Activated CD4-positive, alpha-beta T cell treated with anti-CD3 and anti-CD28 coated beads, Interleukin-2, amount 10 ng/mL, durations not matched to agents 7 days and 5 days (primary cell): ENCODE data around the gene TMEM163. TPM values are rescaled to one million over a fixed set of nuclear protein-coding genes. Genes with fewer than 3 reads are reported as not detected.
A peak's percentile ranks its signal among the peaks of the same experiment; 100 is the strongest.
"Not testable (repeated sequence)": the region's sequence is repeated elsewhere in the genome, so short reads cannot be mapped to it uniquely, and the experiment has no call there.

Experiments used
- CTCF ChIA-PET: fragments of 350-600 bp; sonication (Branson Sonifier 250); formaldehyde crosslinking; loops from one replicate; lab custom pipeline; 2021; ENCODE audit warnings: antibody characterized with exemption; lab: Charles Lee
- POLR2A ChIA-PET: fragments of 350-600 bp; sonication (Branson Sonifier 250); formaldehyde crosslinking; loops from one replicate; lab custom pipeline; 2021; ENCODE audit warnings: antibody characterized with exemption; lab: Charles Lee
- DNase-seq: peaks from one replicate; pipeline ENCODE4 v3.0.0-alpha.2; 2020
- H3K27ac Mint-ChIP-seq: one replicate; pipeline ENCODE4 v1.8.0; 2021; ENCODE audit warnings: mild to moderate bottlenecking, moderate library complexity, mixed read lengths
- H3K27me3 Mint-ChIP-seq: one replicate; pipeline ENCODE4 v1.8.0; 2021; ENCODE audit warnings: mixed read lengths
- H3K36me3 Mint-ChIP-seq: one replicate; pipeline ENCODE4 v1.8.0; 2021; ENCODE audit warnings: low read depth, mixed read lengths
- H3K4me1 Mint-ChIP-seq: one replicate; pipeline ENCODE4 v1.8.0; 2021; ENCODE audit warnings: mixed read lengths
- H3K4me3 Mint-ChIP-seq: one replicate; pipeline ENCODE4 v1.8.0; 2021; ENCODE audit warnings: mild to moderate bottlenecking, moderate library complexity, mixed read lengths
- H3K9me3 Mint-ChIP-seq: one replicate; pipeline ENCODE4 v1.8.0; 2021; ENCODE audit warnings: mixed read lengths
- total RNA-seq, 2 experiments: library from RNA; stranded (reverse); gene quantifications; one replicate each; pipeline ENCODE4 v1.2.3, GENCODE V29; 2021

Gene TMEM163
- total RNA-seq, 2 experiments from 2014 or later = not detected

- Mint-ChIP-seq H3K4me1 (no peaks in the 10 kb centered on the region), H3K27ac (no peak overlapping the region), H3K36me3 (no peaks in the 10 kb centered on the region), H3K9me3 (no peaks in the 10 kb centered on the region), H3K4me3 (no peak overlapping the region), H3K27me3 (peaks cover 17% of the 10 kb centered on the region)
- ChIA-PET POLR2A (no interaction called here), CTCF (interaction anchor here (1.1 kb wide), 1 partner anchor 39 kb away, joined by 3 read pairs; no protein-coding TSS in a partner anchor)
- no peak for DNase-seq
Observed at GRCh38 chr2:134489732-134490384, 228.9 kb downstream of the TMEM163 start.

GRCh38 chr2:134482766-134483340 is 235.9 kb downstream of the TMEM163 start:
- H3K4me1 Mint-ChIP-seq = no peaks in the 10 kb centered on the region
- no peak overlapping the region for H3K27ac Mint-ChIP-seq
- ChIA-PET POLR2A (no interaction called here), CTCF (no interaction called here)
- no peak for DNase-seq
- H3K9me3 Mint-ChIP-seq = no peaks in the 10 kb centered on the region
- no peak overlapping the region for H3K4me3 Mint-ChIP-seq
- no peaks in the 10 kb centered on the region for H3K36me3 Mint-ChIP-seq
- H3K27me3 Mint-ChIP-seq = peaks cover 4% of the 10 kb centered on the region

- CTCF ChIA-PET = no interaction called here
- Mint-ChIP-seq H3K27ac (no peak overlapping the region), H3K27me3 (peaks cover 4% of the 10 kb centered on the region)
Observed at GRCh38 chr2:134482131-134482723, 236.6 kb downstream of the TMEM163 start.

DNA sequence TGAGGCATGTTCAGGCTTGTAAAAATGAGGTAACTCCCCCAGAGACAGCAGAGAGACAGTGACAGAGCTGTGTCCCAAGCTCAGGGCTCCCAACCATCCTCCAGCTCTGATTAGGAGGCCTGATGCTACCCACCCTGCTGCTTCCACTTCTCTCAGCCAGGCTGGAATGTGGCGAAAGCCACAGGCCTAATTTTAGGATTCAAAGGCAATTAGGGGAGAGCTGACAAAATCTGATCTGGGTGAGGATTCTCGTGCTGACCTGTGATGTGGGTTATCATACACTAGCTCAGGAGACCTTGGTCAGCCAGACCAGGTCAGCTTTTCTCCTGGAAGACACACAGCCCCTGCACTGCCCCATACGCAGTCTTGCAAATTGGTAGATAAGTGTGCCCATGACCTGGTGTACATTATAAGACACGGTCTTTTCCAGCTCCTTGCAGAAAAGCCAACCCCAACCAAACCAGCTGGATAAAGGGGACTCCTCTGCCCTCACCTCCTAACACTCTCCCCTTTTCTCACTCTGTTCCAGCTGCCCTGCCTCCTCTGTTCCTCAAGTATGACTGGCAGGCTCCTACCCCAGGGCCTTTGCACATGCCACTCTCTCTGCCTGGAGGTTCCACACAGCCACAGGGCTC is 239.0 kb downstream of the TMEM163 start:
- H3K27ac Mint-ChIP-seq = no peak overlapping the region
- no peaks in the 10 kb centered on the region for H3K36me3 Mint-ChIP-seq
- POLR2A ChIA-PET = no interaction called here
- H3K4me3 Mint-ChIP-seq = no peak overlapping the region
- no peaks in the 10 kb centered on the region for H3K9me3 Mint-ChIP-seq
- DNase-seq = no peak
- no peaks in the 10 kb centered on the region for H3K27me3 Mint-ChIP-seq
- no peaks in the 10 kb centered on the region for H3K4me1 Mint-ChIP-seq
- CTCF ChIA-PET = interaction anchor here (1.5 kb wide), 1 partner anchor 28 kb away, joined by 4 read pairs; no protein-coding TSS in a partner anchor

More at GRCh38 chr2:134482131-134482723, 236.6 kb downstream of the TMEM163 start:
- Mint-ChIP-seq H3K4me3 (no peak overlapping the region), H3K36me3 (no peaks in the 10 kb centered on the region), H3K4me1 (no peaks in the 10 kb centered on the region), H3K9me3 (no peaks in the 10 kb centered on the region)
- POLR2A ChIA-PET = no interaction called here
- DNase-seq = no peak

GRCh38 chr2:134476982-134477381 is 241.8 kb downstream of the TMEM163 start:
- CTCF ChIA-PET, POLR2A ChIA-PET, H3K27ac Mint-ChIP-seq: not testable (repeated sequence)

GRCh38 chr2:134470561-134471168 is 248.1 kb downstream of the TMEM163 start:
- peaks cover 10% of the 10 kb centered on the region for H3K9me3 Mint-ChIP-seq
- no peaks in the 10 kb centered on the region for H3K36me3 Mint-ChIP-seq
- no peak overlapping the region for H3K4me3 Mint-ChIP-seq
- POLR2A ChIA-PET = no interaction called here
- DNase-seq = no peak
- CTCF ChIA-PET = interaction anchor here (1.1 kb wide), 1 partner anchor 10 kb away, joined by 3 read pairs; no protein-coding TSS in a partner anchor
- no peak overlapping the region for H3K27ac Mint-ChIP-seq
- H3K4me1 Mint-ChIP-seq = no peaks in the 10 kb centered on the region
- H3K27me3 Mint-ChIP-seq = peaks cover 8% of the 10 kb centered on the region

More at GRCh38 chr2:134476982-134477381, 241.8 kb downstream of the TMEM163 start:
- H3K4me3 Mint-ChIP-seq, H3K27me3 Mint-ChIP-seq, H3K4me1 Mint-ChIP-seq, H3K36me3 Mint-ChIP-seq, DNase-seq: not testable (repeated sequence)
- peaks cover 10% of the 10 kb centered on the region for H3K9me3 Mint-ChIP-seq

DNA sequence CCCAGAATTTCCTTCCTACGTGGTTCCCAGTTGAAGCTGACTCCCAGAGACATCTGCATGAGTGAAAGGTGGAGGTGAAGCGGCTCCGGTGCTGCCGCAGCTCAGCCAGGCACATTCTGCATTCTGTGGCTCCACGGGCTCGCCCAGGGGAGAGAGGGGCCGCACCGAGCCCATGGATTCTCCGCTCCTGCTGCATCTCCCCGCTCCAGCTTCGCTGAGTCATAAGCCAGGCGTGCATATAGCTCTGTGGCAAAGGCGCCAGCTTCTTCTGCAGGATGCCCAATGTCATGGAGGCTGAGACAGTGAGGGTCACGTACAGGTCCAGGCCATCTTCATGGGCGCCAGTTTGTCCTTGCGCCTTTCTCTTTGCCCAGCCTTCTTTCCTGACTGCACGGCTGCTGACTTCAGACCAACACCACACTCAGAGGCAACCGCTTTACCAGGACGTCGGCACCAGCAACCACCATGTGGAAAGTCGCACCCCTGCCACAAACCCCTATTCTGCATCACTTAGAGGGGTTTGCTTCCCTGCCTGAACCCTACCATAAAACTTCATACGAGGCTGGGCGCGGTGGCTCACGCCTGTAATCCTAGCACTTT is 249.2 kb downstream of the TMEM163 start:
- Mint-ChIP-seq H3K27me3 (peaks cover 8% of the 10 kb centered on the region), H3K36me3 (no peaks in the 10 kb centered on the region), H3K27ac (no peak overlapping the region), H3K9me3 (peaks cover 10% of the 10 kb centered on the region), H3K4me3 (no peak overlapping the region), H3K4me1 (no peaks in the 10 kb centered on the region)
- ChIA-PET CTCF (interaction anchor here (0.6 to 0.7 kb wide), 2 partner anchors 10 to 86 kb away, joined by 3 read pairs; no protein-coding TSS in a partner anchor), POLR2A (no interaction called here)
- DNase-seq = no peak

DNA sequence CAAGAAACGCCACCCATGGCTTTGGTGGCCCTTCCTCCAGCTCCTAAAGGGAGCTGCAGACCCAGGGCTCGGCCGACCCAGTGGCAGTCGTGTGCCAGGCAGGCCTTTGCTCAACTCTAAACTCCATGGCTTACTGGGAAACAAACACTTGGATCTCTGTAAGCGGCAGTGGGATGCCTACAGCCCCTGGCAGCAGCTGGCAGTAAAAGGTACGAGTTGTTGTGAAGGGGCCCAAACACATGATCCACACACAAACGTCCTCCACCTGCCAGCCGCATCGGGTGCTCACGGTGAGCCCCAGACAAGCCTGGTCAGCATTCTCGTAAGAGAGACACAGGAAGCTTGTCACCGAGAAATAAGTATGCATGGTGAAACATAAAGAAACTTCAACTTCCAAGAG is 250.0 kb downstream of the TMEM163 start:
- Mint-ChIP-seq H3K36me3 (no peaks in the 10 kb centered on the region), H3K27ac (no peak overlapping the region), H3K9me3 (peaks cover 5% of the 10 kb centered on the region), H3K27me3 (peaks cover 4% of the 10 kb centered on the region), H3K4me3 (no peak overlapping the region), H3K4me1 (no peaks in the 10 kb centered on the region)
- no peak for DNase-seq
- POLR2A ChIA-PET = no interaction called here
- CTCF ChIA-PET = interaction anchor here (0.6 to 0.7 kb wide), 2 partner anchors 9 to 86 kb away, joined by 3 read pairs; no protein-coding TSS in a partner anchor

DNA sequence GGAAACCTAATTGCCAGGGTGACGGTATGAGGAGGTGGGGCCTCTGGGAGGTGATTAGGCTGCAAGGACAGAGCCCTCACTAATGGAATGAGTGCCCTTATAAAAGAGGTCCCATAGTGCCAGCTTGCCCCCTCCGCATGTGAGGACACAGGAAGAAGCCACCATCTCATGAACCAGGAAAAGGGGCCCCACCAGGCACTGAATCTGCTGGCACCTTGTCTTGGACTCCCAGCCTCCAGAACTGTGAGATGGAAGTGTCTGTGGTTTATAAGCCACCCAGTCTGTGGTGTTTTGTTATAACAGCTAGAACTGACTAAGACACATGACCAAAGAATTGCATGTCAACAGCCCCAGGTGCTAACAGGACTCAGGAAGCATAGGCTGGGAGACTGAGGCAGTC is 250.6 kb downstream of the TMEM163 start:
- H3K9me3 Mint-ChIP-seq = no peaks in the 10 kb centered on the region
- H3K27ac Mint-ChIP-seq = no peak overlapping the region
- CTCF ChIA-PET = no interaction called here

DNA sequence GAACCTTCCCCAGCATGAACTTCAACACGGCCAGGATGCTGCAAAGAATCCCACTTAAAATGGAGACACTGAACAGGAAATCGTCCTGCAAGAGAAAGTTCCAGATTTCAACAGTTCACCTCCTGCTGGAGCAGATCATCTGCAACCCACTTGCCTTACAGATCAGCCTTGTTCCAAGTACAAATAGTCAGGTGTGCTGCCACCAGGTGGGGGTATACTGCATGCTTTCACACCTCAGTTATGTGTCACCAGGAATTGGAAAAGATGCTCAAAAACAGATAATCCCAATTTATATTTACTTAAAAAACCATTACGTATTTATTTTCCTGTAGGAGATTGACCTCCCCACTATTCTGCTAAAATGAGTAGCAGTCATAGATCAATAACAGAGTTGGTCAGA is 252.7 kb downstream of the TMEM163 start:
- CTCF ChIA-PET = no interaction called here
- peak; percentile 43 for DNase-seq
- no peaks in the 10 kb centered on the region for H3K36me3 Mint-ChIP-seq
- no peak overlapping the region for H3K4me3 Mint-ChIP-seq
- no peak overlapping the region for H3K27ac Mint-ChIP-seq
- POLR2A ChIA-PET = no interaction called here
- H3K4me1 Mint-ChIP-seq = no peaks in the 10 kb centered on the region
- H3K27me3 Mint-ChIP-seq = no peaks in the 10 kb centered on the region
- H3K9me3 Mint-ChIP-seq = no peaks in the 10 kb centered on the region

More for the DNA sequence above, 250.6 kb downstream of the TMEM163 start:
- Mint-ChIP-seq H3K36me3 (no peaks in the 10 kb centered on the region), H3K4me1 (no peaks in the 10 kb centered on the region), H3K27me3 (no peaks in the 10 kb centered on the region), H3K4me3 (no peak overlapping the region)
- POLR2A ChIA-PET = no interaction called here
- DNase-seq = no peak

DNA sequence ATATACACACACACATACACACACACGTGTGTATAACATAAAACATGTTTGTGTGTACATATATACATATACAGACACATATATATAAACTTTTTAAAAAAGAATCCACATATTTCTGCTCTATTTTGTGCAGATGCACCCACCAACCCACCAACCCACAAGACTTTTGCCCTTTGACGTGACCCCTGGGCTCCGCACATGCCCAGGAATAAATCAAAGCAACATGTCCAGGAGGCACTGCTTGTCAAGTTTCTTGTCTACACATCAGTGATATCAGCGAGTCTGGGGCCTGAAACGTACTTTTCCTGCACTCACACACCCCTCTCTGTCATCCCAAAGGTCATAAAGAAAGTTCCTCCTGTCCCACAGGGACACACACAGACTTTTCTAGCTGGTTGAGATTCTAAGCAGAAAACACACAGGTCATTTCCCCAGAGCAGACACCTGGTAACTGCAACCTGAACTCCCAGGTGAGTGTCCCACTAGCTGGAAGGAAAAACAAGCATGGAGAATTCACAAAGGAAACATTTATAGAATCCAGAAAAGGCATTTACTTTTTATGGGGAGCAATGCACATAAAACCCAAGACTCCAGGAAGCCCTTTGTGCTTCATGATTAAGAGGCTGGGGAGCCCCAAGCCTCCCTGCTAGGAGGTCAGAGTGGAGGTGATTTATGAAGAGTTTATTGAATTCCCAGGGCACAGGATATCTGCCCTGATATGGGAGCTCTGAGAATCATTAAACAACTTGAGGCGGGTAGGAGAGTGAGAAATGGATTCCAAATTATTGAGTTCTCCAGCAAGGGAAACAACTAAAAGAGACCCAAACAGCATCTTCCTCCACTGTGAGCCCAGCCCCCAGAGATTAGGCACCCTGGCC is 253.3 kb downstream of the TMEM163 start:
- H3K4me1 Mint-ChIP-seq = no peaks in the 10 kb centered on the region
- no peak overlapping the region for H3K4me3 Mint-ChIP-seq
- CTCF ChIA-PET = no interaction called here
- H3K36me3 Mint-ChIP-seq = no peaks in the 10 kb centered on the region
- H3K27ac Mint-ChIP-seq = no peak overlapping the region
- POLR2A ChIA-PET = no interaction called here
- no peaks in the 10 kb centered on the region for H3K9me3 Mint-ChIP-seq
- no peak for DNase-seq
- H3K27me3 Mint-ChIP-seq = no peaks in the 10 kb centered on the region

DNA sequence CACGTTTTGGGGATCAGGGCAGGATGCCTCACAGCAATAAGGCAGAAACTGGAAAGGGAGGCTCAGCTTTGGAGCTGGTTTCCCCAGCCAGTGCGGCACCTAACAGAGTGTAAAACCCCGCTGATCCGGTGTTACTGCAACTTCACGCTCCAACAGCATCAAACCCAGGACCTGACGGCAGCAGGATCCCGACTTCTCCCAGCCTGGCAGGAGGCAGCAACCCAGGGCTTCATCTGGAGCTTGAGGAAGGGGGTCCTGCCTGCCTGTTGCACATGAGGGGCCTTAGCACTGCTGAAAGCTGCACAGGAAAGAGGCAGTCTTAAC is 255.1 kb downstream of the TMEM163 start:
- Mint-ChIP-seq H3K27ac (no peak overlapping the region), H3K36me3 (no peaks in the 10 kb centered on the region), H3K9me3 (no peaks in the 10 kb centered on the region), H3K4me1 (no peaks in the 10 kb centered on the region), H3K27me3 (no peaks in the 10 kb centered on the region), H3K4me3 (no peak overlapping the region)
- ChIA-PET CTCF (no interaction called here), POLR2A (no interaction called here)
- DNase-seq = no peak
